IMR-90 (cell line): ENCODE data around the gene PLCB3. TPM values are rescaled to one million over a fixed set of nuclear protein-coding genes. Genes with fewer than 3 reads are reported as not detected.

Source experiments
- ATAC-seq: fragments of 200-7000 bp; cut with Tn5 transposase; 2 replicates; pipeline ENCODE4 v1.9.1; 2020; ENCODE audit warnings: low read depth, mild to moderate bottlenecking, moderate library complexity
- BruUV-seq: library from RNA; stranded (reverse); fragments of 400-500 nt; replicated peaks from 2 replicates; lab custom pipeline; 2021; lab: Mats Ljungman, UMichigan
- CTCF ChIA-PET: fragments of 300-600 bp; formaldehyde crosslinking; extraction: SDS; loops from one replicate; lab custom pipeline; 2021; ENCODE audit warnings: antibody characterized with exemption; lab: Yijun Ruan, JAX
- POLR2A ChIA-PET: fragments of 300-600 bp; sonication (Branson Sonifier 250); formaldehyde crosslinking; loops from one replicate; lab custom pipeline; 2022; ENCODE audit warnings: antibody characterized with exemption; ENCODE audit not compliant: unreplicated experiment; lab: Charles Lee
- DNase-seq: peaks from one replicate; pipeline ENCODE4 v3.0.0; 2013
- H2AFZ ChIP-seq: replicated peaks from 2 replicates; pipeline ENCODE3; 2013; ENCODE audit warnings: low read length, mild to moderate bottlenecking; ENCODE audit not compliant: poor library complexity
- H2AK5ac ChIP-seq: 2 replicates; pipeline ENCODE4 v1.6.1; 2013; ENCODE audit warnings: low read depth, low read length, inconsistent platforms
- H2AK9ac ChIP-seq: replicated peaks from 2 replicates; pipeline ENCODE3; 2013; ENCODE audit warnings: mild to moderate bottlenecking, low read depth, low read length, moderate library complexity; ENCODE audit not compliant: poor library complexity
- H2BK120ac ChIP-seq: 2 replicates; pipeline ENCODE4 v1.6.1; 2013; ENCODE audit warnings: low read depth, low read length, inconsistent platforms
- H2BK15ac ChIP-seq: 3 replicates; pipeline ENCODE4 v1.6.1; 2013; ENCODE audit warnings: low read depth, low read length, inconsistent platforms
- H2BK20ac ChIP-seq: 2 replicates; pipeline ENCODE4 v1.6.1; 2013; ENCODE audit warnings: low read depth, mild to moderate bottlenecking, inconsistent platforms, low read length, moderate library complexity
- H2BK5ac ChIP-seq: 2 replicates; pipeline ENCODE4 v1.6.1; 2013; ENCODE audit warnings: mild to moderate bottlenecking, low read depth, low read length, inconsistent platforms; ENCODE audit not compliant: poor library complexity, severe bottlenecking
- H3K14ac ChIP-seq: replicated peaks from 2 replicates; pipeline ENCODE4 v1.6.1; 2013; ENCODE audit warnings: low read depth, low read length, inconsistent platforms
- H3K18ac ChIP-seq: 2 replicates; pipeline ENCODE4 v1.6.1; 2013; ENCODE audit warnings: low read depth, low read length, control low read depth
- H3K23ac ChIP-seq: 2 replicates; pipeline ENCODE4 v1.6.1; 2013; ENCODE audit warnings: low read depth, low read length, inconsistent platforms
- H3K27ac ChIP-seq: 2 replicates; pipeline ENCODE4 v1.5.1; 2013; ENCODE audit warnings: mild to moderate bottlenecking, control low read depth, low read length; ENCODE audit not compliant: insufficient read depth
- H3K27me3 ChIP-seq: 2 replicates; pipeline ENCODE4 v1.6.1; 2013; ENCODE audit warnings: low read length; ENCODE audit not compliant: control insufficient read depth, insufficient read depth
- H3K36me3 ChIP-seq: 2 replicates; pipeline ENCODE4 v1.6.1; 2013; ENCODE audit warnings: low read length, mixed read lengths; ENCODE audit not compliant: control insufficient read depth, insufficient read depth
- H3K4ac ChIP-seq: 2 replicates; pipeline ENCODE4 v1.6.1; 2013; ENCODE audit warnings: low read depth, low read length, inconsistent platforms
- H3K4me1 ChIP-seq: 2 replicates; pipeline ENCODE4 v1.6.1; 2013; ENCODE audit warnings: low read length, mixed read lengths; ENCODE audit not compliant: control insufficient read depth, insufficient read depth
- H3K4me2 ChIP-seq: 2 replicates; pipeline ENCODE4 v1.6.1; 2013; ENCODE audit warnings: low read depth, mild to moderate bottlenecking, control low read depth, low read length, moderate library complexity
- H3K4me3 ChIP-seq: 2 replicates; pipeline ENCODE4 v1.5.1; 2013; ENCODE audit warnings: low read depth, mild to moderate bottlenecking, control low read depth, low read length, moderate library complexity; ENCODE audit not compliant: insufficient read depth
- H3K56ac ChIP-seq: 2 replicates; pipeline ENCODE4 v1.6.1; 2013; ENCODE audit warnings: low read length, inconsistent platforms; ENCODE audit not compliant: insufficient read depth; ENCODE audit errors: extremely low read depth
- H3K79me1 ChIP-seq, 2 experiments: 2 replicates each; pipeline ENCODE4 v1.6.1; 2013; ENCODE audit warnings: low read length in 2 of 2, inconsistent platforms in 1 of 2, low read depth in 1 of 2
- H3K9ac ChIP-seq: 2 replicates; pipeline ENCODE4 v1.6.1; 2013; ENCODE audit warnings: low read depth, low read length, control low read depth
- H3K9me1 ChIP-seq: 2 replicates; pipeline ENCODE4 v1.6.1; 2013; ENCODE audit warnings: low read length, inconsistent platforms; ENCODE audit not compliant: insufficient read depth
- H3K9me3 ChIP-seq: 2 replicates; pipeline ENCODE4 v1.6.1; 2013; ENCODE audit warnings: low read length; ENCODE audit not compliant: control insufficient read depth, insufficient read depth
- H4K20me1 ChIP-seq: 2 replicates; pipeline ENCODE4 v1.6.1; 2013; ENCODE audit warnings: low read length, inconsistent platforms; ENCODE audit not compliant: insufficient read depth
- H4K5ac ChIP-seq: 2 replicates; pipeline ENCODE4 v1.6.1; 2013; ENCODE audit warnings: mild to moderate bottlenecking, low read depth, low read length, control low read depth
- H4K8ac ChIP-seq, 2 experiments: 2 replicates each; pipeline ENCODE4 v1.6.1; 2013; ENCODE audit warnings: low read depth in 2 of 2, low read length in 2 of 2, control low read depth in 1 of 2, inconsistent platforms in 1 of 2
- H4K91ac ChIP-seq: 2 replicates; pipeline ENCODE4 v1.6.1; 2013; ENCODE audit warnings: low read depth, low read length, inconsistent platforms; ENCODE audit not compliant: insufficient read depth
- BHLHE40 ChIP-seq: fragments of 150-350 bp; IDR thresholded peaks from 2 replicates; pipeline ENCODE4 v1.6.1; 2016; ENCODE audit warnings: mild to moderate bottlenecking, low read depth, low read length
- CHD1 ChIP-seq: IDR thresholded peaks from 2 replicates; pipeline ENCODE4 v1.6.1; 2012; ENCODE audit warnings: low read depth, low read length, improper control_type of control experiment
- FOS ChIP-seq: fragments of 150-350 bp; IDR thresholded peaks from 2 replicates; pipeline ENCODE4 v1.6.1; 2016; ENCODE audit warnings: low read depth, low read length
- MAFK ChIP-seq: IDR thresholded peaks from 2 replicates; pipeline ENCODE4 v1.6.1; 2012; ENCODE audit warnings: low read depth, low read length, improper control_type of control experiment
- MXI1 ChIP-seq: IDR thresholded peaks from 2 replicates; pipeline ENCODE4 v1.6.1; 2012; ENCODE audit warnings: low read depth, mild to moderate bottlenecking, low read length, moderate library complexity, borderline replicate concordance
- NFE2L2 ChIP-seq: fragments of 150-350 bp; IDR thresholded peaks from 2 replicates; pipeline ENCODE4 v1.6.1; 2016; ENCODE audit warnings: low read depth, mild to moderate bottlenecking, low read length
- POLR2A ChIP-seq: IDR thresholded peaks from 2 replicates; pipeline ENCODE4 v1.6.1; 2012; ENCODE audit warnings: mild to moderate bottlenecking, low read depth, low read length
- RAD21 ChIP-seq: IDR thresholded peaks from 2 replicates; pipeline ENCODE4 v1.6.1; 2012; ENCODE audit warnings: low read length, improper control_type of control experiment
- RCOR1 ChIP-seq: IDR thresholded peaks from 2 replicates; pipeline ENCODE4 v1.6.1; 2012; ENCODE audit warnings: mild to moderate bottlenecking, low read length, improper control_type of control experiment; ENCODE audit not compliant: insufficient replicate concordance
- RFX5 ChIP-seq: IDR thresholded peaks from 2 replicates; pipeline ENCODE4 v1.8.0; 2012; ENCODE audit warnings: low read depth, mild to moderate bottlenecking, low read length, moderate library complexity
- SMC3 ChIP-seq: fragments of 150-350 bp; IDR thresholded peaks from 2 replicates; pipeline ENCODE4 v1.6.1; 2016; ENCODE audit warnings: low read depth, mild to moderate bottlenecking, antibody characterized with exemption, low read length, moderate library complexity
- WGBS, 2 experiments: methylation state at CpG; one replicate each; pipeline versions ENCODE4 v1.1.5 to v1.1.7; 2013; ENCODE audit warnings: missing lambda C conversion rate in 2 of 2; ENCODE audit not compliant: insufficient read length in 1 of 2; ENCODE audit errors: extremely low coverage in 2 of 2; 5-methylcytosine and 5-hydroxymethylcytosine counted together
- dilution Hi-C: fragments of 300-500 bp; cut with HindIII; formaldehyde crosslinking; loops from one replicate; pipeline ENCODE4 v1.14.3; 2018; ENCODE audit warnings: low sequenced_read_pairs; ENCODE audit not compliant: unreplicated experiment
- in situ Hi-C: fragments of 300-500 bp; cut with MboI; formaldehyde crosslinking; loops from 3 replicates; pipeline ENCODE4 v1.14.3; 2019; ENCODE audit warnings: low sequenced_read_pairs, inconsistent platforms, mixed read lengths
- intact Hi-C: fragments of 100-400 bp; cut with micrococcal nuclease; formaldehyde crosslinking; loops from 2 replicates; pipeline ENCODE4 v1.10.0; 2022
- polyA plus RNA-seq, 3 experiments: library from polyadenylated mRNA; depleted of rRNA; stranded (reverse); fragments of >200 nt; gene quantifications; 2 replicates each; pipeline ENCODE4 v1.2.3, GENCODE V29; 2012; ENCODE audit warnings: low replicate concordance in 1 of 3
- total RNA-seq: library from RNA; depleted of rRNA; stranded (reverse); fragments of >200 nt; gene quantifications from 2 replicates; pipeline ENCODE4 v1.2.3, GENCODE V29; 2012
- TF ChIP-seq, protein P1 (sequence below): fragments of 150-350 bp; IDR thresholded peaks from 2 replicates; pipeline ENCODE4 v1.6.1; 2016; ENCODE audit warnings: low read depth, mild to moderate bottlenecking, low read length, moderate library complexity, borderline replicate concordance
- TF ChIP-seq, protein P2 (sequence below): conservative IDR thresholded peaks from 2 replicates; pipeline ENCODE4 v1.5.1; 2012; ENCODE audit warnings: mild to moderate bottlenecking, low read depth, low read length, improper control_type of control experiment
- TF ChIP-seq, protein P3 (sequence below): fragments of 150-350 bp; IDR thresholded peaks from 2 replicates; pipeline ENCODE4 v1.6.1; 2017; ENCODE audit warnings: mild to moderate bottlenecking, antibody characterized with exemption, low read length, low read depth

The PLCB3 gene
- total and polyA plus RNA-seq, 2 of the 4 experiments (the other 2 are of a cell fraction): 23.9 to 24.9 TPM

DNA sequence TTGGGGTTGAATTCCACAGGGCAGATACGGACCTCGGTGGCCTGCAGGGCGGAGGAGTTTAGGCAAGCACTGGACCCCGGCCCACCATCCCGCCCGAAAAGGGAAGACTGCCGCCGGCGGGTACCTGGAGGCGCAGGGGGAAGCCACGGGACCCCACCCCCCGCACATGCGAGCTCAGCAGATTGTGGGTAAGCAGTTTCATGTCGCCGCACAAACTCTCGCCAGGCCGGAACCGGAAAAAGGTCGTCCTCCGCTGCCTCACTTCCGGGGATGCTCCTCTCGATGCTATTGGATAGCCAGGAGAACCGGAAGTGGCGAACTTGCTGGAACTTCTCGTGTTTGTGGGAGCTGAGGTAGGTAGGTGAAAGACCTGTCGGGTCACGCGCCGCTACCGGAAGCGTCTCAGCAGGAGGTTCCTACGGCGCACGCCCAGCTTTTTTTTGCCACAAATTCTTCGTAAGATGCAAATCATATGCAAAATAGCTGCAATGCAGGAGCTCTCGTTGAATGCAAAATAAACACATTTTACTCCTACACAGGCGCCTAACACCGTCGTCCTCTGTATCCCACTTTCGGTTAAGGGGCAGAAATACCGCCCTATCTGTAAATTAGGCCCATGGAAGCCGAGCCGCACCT is 66.1 kb downstream of the PLCB3 start, which contains the start of gene TRMT112:
TRMT112 (minus strand) TSS at position 235 of the 636 bp plus-strand sequence; CDS start at position 202, 33 bp downstream.
- H2AFZ ChIP-seq: peak within 1 kb of the TSS; percentile 85
- H3K36me3 ChIP-seq: peaks cover 26% of the 10 kb centered on the region
- peak within 1 kb of the TSS; percentile 76; the same call in 1 of the 2 replicates for H2BK120ac ChIP-seq
- peak within 1 kb of the TSS; percentile 95 for H3K14ac ChIP-seq
- peak within 1 kb of the TSS; percentile 94 for H3K4ac ChIP-seq
- POLR2A ChIA-PET: interaction anchor here (0.7 to 1.0 kb wide), 6 partner anchors 12 to 71 kb away, joined by 3 to 4 read pairs (median 3); partner anchors contain the start of gene ESRRA
- peak within 1 kb of the TSS; percentile 67 for H3K4me3 ChIP-seq
- H4K5ac ChIP-seq: peak within 1 kb of the TSS; percentile 80
- H4K91ac ChIP-seq: peak within 1 kb of the TSS; percentile 94
- H4K8ac ChIP-seq: peak within 1 kb of the TSS; percentile 91 to 99
- peak within 1 kb of the TSS; percentile 79 for H3K27ac ChIP-seq
- BruUV-seq: no TSS peak
- dilution Hi-C loops: no loop called here
- peaks cover 11% of the 10 kb centered on the region for H3K9me1 ChIP-seq
- peak within 1 kb of the TSS; percentile 85 for H3K23ac ChIP-seq
- H3K4me2 ChIP-seq: peak within 1 kb of the TSS; percentile 95
- peak; percentile 77 for ATAC-seq
- peak; percentile 98 for DNase-seq
- CTCF ChIA-PET: interaction anchor here (0.5 to 2.3 kb wide), 8 partner anchors 14 to 71 kb away, joined by 3 to 27 read pairs (median 5); no protein-coding TSS in a partner anchor
- H3K9me3 ChIP-seq: no peaks in the 10 kb centered on the region
- H2BK5ac ChIP-seq: peak within 1 kb of the TSS; percentile 89
- peak within 1 kb of the TSS; percentile 29; the same call in 1 of the 3 replicates for H2BK15ac ChIP-seq
- H2BK20ac ChIP-seq: no peak within 1 kb of the TSS; the same call in 1 of the 2 replicates
- WGBS, 2 experiments: 1% methylated on average over 23 of the region's 43 CpGs; no CpG with 5 or more reads in 1 of the 2 experiments
- H3K18ac ChIP-seq: peak within 1 kb of the TSS; percentile 31
- H3K4me1 ChIP-seq: peaks cover 6% of the 10 kb centered on the region
- intact Hi-C loops: no loop called here
- H3K56ac ChIP-seq: peak within 1 kb of the TSS; percentile 93
- H3K79me1 ChIP-seq: peaks cover 7 to 41% of the 10 kb centered on the region in 2 experiments
- H2AK5ac ChIP-seq: peak within 1 kb of the TSS; percentile 91
- H4K20me1 ChIP-seq: no peaks in the 10 kb centered on the region; the same call in 1 of the 2 replicates
- peak within 1 kb of the TSS; percentile 91 for H3K9ac ChIP-seq
- peak within 1 kb of the TSS; percentile 98 for H2AK9ac ChIP-seq
- in situ Hi-C loops: no loop called here
- H3K27me3 ChIP-seq: no peaks in the 10 kb centered on the region
- TF ChIP-seq SMC3: no peak
- no peak; the same call in 1 of the 2 replicates for TF ChIP-seq RFX5
- peak; percentile 88 for TF ChIP-seq MAFK
- peak; percentile 32 for TF ChIP-seq RCOR1
- TF ChIP-seq, protein P1, sequence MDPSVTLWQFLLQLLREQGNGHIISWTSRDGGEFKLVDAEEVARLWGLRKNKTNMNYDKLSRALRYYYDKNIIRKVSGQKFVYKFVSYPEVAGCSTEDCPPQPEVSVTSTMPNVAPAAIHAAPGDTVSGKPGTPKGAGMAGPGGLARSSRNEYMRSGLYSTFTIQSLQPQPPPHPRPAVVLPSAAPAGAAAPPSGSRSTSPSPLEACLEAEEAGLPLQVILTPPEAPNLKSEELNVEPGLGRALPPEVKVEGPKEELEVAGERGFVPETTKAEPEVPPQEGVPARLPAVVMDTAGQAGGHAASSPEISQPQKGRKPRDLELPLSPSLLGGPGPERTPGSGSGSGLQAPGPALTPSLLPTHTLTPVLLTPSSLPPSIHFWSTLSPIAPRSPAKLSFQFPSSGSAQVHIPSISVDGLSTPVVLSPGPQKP: no peak; the same call in 1 of the 2 replicates
- TF ChIP-seq FOS: no peak
- peak; percentile 59 for TF ChIP-seq BHLHE40
- TF ChIP-seq, protein P2, sequence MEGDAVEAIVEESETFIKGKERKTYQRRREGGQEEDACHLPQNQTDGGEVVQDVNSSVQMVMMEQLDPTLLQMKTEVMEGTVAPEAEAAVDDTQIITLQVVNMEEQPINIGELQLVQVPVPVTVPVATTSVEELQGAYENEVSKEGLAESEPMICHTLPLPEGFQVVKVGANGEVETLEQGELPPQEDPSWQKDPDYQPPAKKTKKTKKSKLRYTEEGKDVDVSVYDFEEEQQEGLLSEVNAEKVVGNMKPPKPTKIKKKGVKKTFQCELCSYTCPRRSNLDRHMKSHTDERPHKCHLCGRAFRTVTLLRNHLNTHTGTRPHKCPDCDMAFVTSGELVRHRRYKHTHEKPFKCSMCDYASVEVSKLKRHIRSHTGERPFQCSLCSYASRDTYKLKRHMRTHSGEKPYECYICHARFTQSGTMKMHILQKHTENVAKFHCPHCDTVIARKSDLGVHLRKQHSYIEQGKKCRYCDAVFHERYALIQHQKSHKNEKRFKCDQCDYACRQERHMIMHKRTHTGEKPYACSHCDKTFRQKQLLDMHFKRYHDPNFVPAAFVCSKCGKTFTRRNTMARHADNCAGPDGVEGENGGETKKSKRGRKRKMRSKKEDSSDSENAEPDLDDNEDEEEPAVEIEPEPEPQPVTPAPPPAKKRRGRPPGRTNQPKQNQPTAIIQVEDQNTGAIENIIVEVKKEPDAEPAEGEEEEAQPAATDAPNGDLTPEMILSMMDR: no peak
- TF ChIP-seq, protein P3, sequence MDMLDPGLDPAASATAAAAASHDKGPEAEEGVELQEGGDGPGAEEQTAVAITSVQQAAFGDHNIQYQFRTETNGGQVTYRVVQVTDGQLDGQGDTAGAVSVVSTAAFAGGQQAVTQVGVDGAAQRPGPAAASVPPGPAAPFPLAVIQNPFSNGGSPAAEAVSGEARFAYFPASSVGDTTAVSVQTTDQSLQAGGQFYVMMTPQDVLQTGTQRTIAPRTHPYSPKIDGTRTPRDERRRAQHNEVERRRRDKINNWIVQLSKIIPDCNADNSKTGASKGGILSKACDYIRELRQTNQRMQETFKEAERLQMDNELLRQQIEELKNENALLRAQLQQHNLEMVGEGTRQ: peak; percentile 85
- peak; percentile 65 for TF ChIP-seq POLR2A
- TF ChIP-seq CHD1: peak; percentile 70; the same call in 1 of the 2 replicates
- no peak for TF ChIP-seq NFE2L2
- no peak for TF ChIP-seq RAD21
- TF ChIP-seq MXI1: no peak; the same call in 1 of the 2 replicates
